ENCODE measurements around the gene C3orf80. TPM values are rescaled to one million over a fixed set of nuclear protein-coding genes. Genes with fewer than 3 reads are reported as not detected.

The C3orf80 gene
- total and polyA plus RNA-seq, 2 donors (not counting 1 experiment from before 2014, with no cell fraction given): not detected

DNA sequence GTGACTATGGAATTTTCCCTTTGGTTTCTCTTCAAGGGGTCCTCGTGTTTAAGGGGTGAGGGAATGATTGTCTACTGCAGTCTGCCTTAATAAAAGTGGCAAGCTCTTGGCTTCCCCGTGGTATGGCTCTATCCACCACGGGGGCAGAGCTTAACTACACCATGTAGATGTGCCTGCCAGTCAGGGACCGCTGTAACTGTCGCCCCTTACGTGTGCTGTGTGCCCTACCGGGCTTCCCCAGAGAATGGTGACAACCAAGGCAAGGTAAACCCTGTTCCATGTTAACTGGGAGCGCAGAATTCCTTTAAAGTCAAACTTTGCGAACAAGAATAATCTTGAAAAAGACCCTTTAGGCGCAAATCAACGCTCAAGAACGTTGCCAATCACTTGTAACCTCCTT lies 966 bp upstream of the C3orf80 start:
- Histone ChIP-seq H2AFZ (ENCODE audit: insufficient read depth, low read depth, low read length, poor library complexity, severe bottlenecking) (peak overlapping the region; percentile 67), H3K4me2 (replicated peaks; ENCODE audit: low read depth, low read length, poor library complexity, severe bottlenecking) (peak overlapping the region; percentile 88), H3K27ac (ENCODE audit: low read length in 2 of 2) (no peak overlapping the region), H3K9me3 (ENCODE audit: control extremely low read depth in 1 of 3, control insufficient read depth in 2 of 3, insufficient read depth in 1 of 3, low read length in 2 of 3) (peaks cover 0 to 5% (median 0%) of the 10 kb centered on the region in 3 donors), H3K79me2 (ENCODE audit: control insufficient read depth, insufficient read depth, low read length) (no peaks in the 10 kb centered on the region), H3K4me3 (ENCODE audit: control extremely low read depth in 1 of 5, extremely low read depth in 1 of 5, insufficient read depth in 1 of 5, low read depth in 2 of 5, low read length in 4 of 5) (no peak overlapping the region), H3K9ac (ENCODE audit: low read length) (no peak overlapping the region), H3K36me3 (replicated peaks in 1 of 2; ENCODE audit: control extremely low read depth in 1 of 2, control insufficient read depth in 1 of 2, extremely low read depth in 1 of 2, insufficient read depth in 2 of 2, low read length in 1 of 2) (no peaks in the 10 kb centered on the region), H3K27me3 (replicated peaks in 1 of 4; ENCODE audit: control extremely low read depth in 1 of 4, control insufficient read depth in 3 of 4, insufficient read depth in 4 of 4, low read length in 3 of 4) (peaks cover 0 to 40% (median 32%) of the 10 kb centered on the region in 4 experiments), H4K20me1 (ENCODE audit: control insufficient read depth, insufficient read depth, low read length, poor library complexity, severe bottlenecking) (no peaks in the 10 kb centered on the region), H3K4me1 (ENCODE audit: control insufficient read depth in 2 of 2, insufficient read depth in 2 of 2, low read length in 2 of 2) (peaks cover 22 to 23% of the 10 kb centered on the region in 2 donors)
- ATAC-seq (ENCODE audit: low read depth): no peak
- peak overlapping the region; percentile 82 for H3K4me3 Mint-ChIP-seq
- H3K9me3 Mint-ChIP-seq (ENCODE audit: insufficient read depth): no peaks in the 10 kb centered on the region
- TF ChIP-seq, protein P1, sequence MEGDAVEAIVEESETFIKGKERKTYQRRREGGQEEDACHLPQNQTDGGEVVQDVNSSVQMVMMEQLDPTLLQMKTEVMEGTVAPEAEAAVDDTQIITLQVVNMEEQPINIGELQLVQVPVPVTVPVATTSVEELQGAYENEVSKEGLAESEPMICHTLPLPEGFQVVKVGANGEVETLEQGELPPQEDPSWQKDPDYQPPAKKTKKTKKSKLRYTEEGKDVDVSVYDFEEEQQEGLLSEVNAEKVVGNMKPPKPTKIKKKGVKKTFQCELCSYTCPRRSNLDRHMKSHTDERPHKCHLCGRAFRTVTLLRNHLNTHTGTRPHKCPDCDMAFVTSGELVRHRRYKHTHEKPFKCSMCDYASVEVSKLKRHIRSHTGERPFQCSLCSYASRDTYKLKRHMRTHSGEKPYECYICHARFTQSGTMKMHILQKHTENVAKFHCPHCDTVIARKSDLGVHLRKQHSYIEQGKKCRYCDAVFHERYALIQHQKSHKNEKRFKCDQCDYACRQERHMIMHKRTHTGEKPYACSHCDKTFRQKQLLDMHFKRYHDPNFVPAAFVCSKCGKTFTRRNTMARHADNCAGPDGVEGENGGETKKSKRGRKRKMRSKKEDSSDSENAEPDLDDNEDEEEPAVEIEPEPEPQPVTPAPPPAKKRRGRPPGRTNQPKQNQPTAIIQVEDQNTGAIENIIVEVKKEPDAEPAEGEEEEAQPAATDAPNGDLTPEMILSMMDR (IDR thresholded peaks at IDR 0.05): no peak
- no peak for TF ChIP-seq EZH2 (IDR thresholded peaks at IDR 0.05; ENCODE audit: borderline replicate concordance, insufficient read depth, low read depth, low read length, poor library complexity, severe bottlenecking)
- WGBS (ENCODE audit: insufficient coverage): 7% methylated on average over 9 of the region's 12 CpGs
- ChIA-PET CTCF (no interaction called here), POLR2A (no interaction called here)
- intact Hi-C loops (cut with micrococcal nuclease): loop anchor here (10.0 kb wide), 1 partner anchor 181 kb away; no protein-coding TSS in a partner anchor
- H3K4me1 Mint-ChIP-seq: peaks cover 21% of the 10 kb centered on the region
- no peak overlapping the region for H3K27ac Mint-ChIP-seq
- peaks cover 49% of the 10 kb centered on the region for H3K27me3 Mint-ChIP-seq
- DNase-seq: peak; percentile 22

DNA sequence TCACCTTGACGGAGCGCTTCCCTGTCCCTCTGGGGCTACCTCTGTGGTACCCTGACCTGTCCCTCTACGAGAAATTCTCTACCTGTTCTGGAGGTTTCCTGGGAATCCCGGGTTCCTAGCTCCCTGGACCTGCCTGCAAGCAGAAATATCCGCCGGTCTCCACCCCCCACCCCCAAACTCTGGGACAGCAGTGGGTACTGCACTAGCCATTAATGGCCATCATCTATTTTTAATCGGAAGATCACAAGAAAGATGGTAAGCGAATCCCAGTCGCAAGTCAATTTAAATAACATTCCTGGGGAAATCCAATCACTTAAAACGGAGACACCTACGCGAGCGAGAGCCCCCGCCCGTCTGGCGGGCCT lies 429 bp upstream of the C3orf80 start:
- no peaks in the 10 kb centered on the region for H4K20me1 ChIP-seq (ENCODE audit: control insufficient read depth, insufficient read depth, low read length, poor library complexity, severe bottlenecking)
- no peak overlapping the region for H3K27ac ChIP-seq (ENCODE audit: low read length in 2 of 2)
- peak; percentile 24 for DNase-seq
- H3K4me1 ChIP-seq (ENCODE audit: control insufficient read depth in 2 of 2, insufficient read depth in 2 of 2, low read length in 2 of 2): peaks cover 22 to 23% of the 10 kb centered on the region in 2 donors
- intact Hi-C loops (cut with micrococcal nuclease): loop anchor here (10.0 kb wide), 1 partner anchor 180 kb away; no protein-coding TSS in a partner anchor
- POLR2A ChIA-PET: no interaction called here
- no peaks in the 10 kb centered on the region for H3K79me2 ChIP-seq (ENCODE audit: control insufficient read depth, insufficient read depth, low read length)
- CTCF ChIA-PET: no interaction called here
- no peak for ATAC-seq (ENCODE audit: low read depth)
- peak overlapping the region; percentile 56 for H3K9ac ChIP-seq (ENCODE audit: low read length)
- 5% methylated on average over 16 of the region's 16 CpGs for WGBS (ENCODE audit: insufficient coverage)
- H3K4me3 ChIP-seq (ENCODE audit: control extremely low read depth in 1 of 5, extremely low read depth in 1 of 5, insufficient read depth in 1 of 5, low read depth in 2 of 5, low read length in 4 of 5): peak overlapping the region in 4 of 5 experiments; percentile 21 to 62 (median 42)
- H2AFZ ChIP-seq (ENCODE audit: insufficient read depth, low read depth, low read length, poor library complexity, severe bottlenecking): peak overlapping the region; percentile 67
- H3K27me3 Mint-ChIP-seq: peaks cover 44% of the 10 kb centered on the region
- no peaks in the 10 kb centered on the region for H3K36me3 ChIP-seq (replicated peaks in 1 of 2; ENCODE audit: control extremely low read depth in 1 of 2, control insufficient read depth in 1 of 2, extremely low read depth in 1 of 2, insufficient read depth in 2 of 2, low read length in 1 of 2)
- H3K4me3 Mint-ChIP-seq: peak overlapping the region; percentile 82
- no peaks in the 10 kb centered on the region for H3K9me3 Mint-ChIP-seq (ENCODE audit: insufficient read depth)
- peaks cover 21% of the 10 kb centered on the region for H3K4me1 Mint-ChIP-seq
- TF ChIP-seq EZH2 (IDR thresholded peaks at IDR 0.05; ENCODE audit: borderline replicate concordance, insufficient read depth, low read depth, low read length, poor library complexity, severe bottlenecking): no peak
- TF ChIP-seq, protein P1 (IDR thresholded peaks at IDR 0.05): no peak
- peaks cover 0 to 5% (median 0%) of the 10 kb centered on the region in 3 donors for H3K9me3 ChIP-seq (ENCODE audit: control extremely low read depth in 1 of 3, control insufficient read depth in 2 of 3, insufficient read depth in 1 of 3, low read length in 2 of 3)
- H3K4me2 ChIP-seq (replicated peaks; ENCODE audit: low read depth, low read length, poor library complexity, severe bottlenecking): peak overlapping the region; percentile 88
- H3K27ac Mint-ChIP-seq: no peak overlapping the region
- H3K27me3 ChIP-seq (replicated peaks in 1 of 4; ENCODE audit: control extremely low read depth in 1 of 4, control insufficient read depth in 3 of 4, insufficient read depth in 4 of 4, low read length in 3 of 4): peaks cover 0 to 40% (median 32%) of the 10 kb centered on the region in 4 experiments

Data from B cell (primary cell).